GM18861 (cell line): Measurements from ENCODE around the gene TET2.

Experiments used
- ATAC-seq: cut with Tn5 transposase; IDR thresholded peaks from one replicate; pipeline ENCODE4 v1.9.1; 2021; ENCODE audit not compliant: unreplicated experiment

The TET2 gene

DNA sequence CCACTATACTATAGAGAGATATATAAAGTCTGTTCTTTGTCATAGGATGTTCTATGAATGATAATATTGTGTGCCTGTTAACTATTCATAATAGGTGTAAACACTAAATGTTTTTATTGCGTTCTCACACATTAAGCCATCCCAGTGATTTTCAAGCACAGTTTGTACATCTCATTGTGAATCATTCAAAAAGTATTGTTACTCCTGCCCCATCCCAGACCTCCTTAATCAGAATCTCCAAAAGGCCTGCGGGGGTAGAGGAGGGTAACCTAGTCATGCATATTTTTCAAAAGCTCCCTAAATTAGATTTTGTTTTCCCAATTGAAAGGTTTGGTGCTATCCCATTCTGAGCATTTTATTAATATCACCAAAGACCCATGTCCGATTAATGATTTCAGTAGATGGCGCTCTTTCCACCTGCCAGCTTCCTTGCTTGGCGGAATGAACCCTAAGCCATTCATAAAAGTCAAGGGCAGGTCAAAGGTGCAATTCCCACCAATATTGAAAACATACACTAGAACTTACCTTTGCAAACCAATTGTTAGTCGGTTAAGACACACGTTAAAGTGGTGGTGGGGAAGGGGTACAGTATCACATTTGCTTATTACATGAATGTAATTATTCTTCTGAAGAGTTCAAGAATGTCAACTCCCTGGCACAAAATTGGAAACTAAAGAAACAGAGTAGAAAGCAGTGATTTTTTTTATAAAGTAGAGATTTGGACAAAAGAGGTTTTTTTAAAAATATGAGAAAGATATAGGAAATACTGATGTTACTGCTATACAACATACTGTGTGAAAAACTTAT lies 5.8 kb upstream of the TET2 start:
- no peak for ATAC-seq

DNA sequence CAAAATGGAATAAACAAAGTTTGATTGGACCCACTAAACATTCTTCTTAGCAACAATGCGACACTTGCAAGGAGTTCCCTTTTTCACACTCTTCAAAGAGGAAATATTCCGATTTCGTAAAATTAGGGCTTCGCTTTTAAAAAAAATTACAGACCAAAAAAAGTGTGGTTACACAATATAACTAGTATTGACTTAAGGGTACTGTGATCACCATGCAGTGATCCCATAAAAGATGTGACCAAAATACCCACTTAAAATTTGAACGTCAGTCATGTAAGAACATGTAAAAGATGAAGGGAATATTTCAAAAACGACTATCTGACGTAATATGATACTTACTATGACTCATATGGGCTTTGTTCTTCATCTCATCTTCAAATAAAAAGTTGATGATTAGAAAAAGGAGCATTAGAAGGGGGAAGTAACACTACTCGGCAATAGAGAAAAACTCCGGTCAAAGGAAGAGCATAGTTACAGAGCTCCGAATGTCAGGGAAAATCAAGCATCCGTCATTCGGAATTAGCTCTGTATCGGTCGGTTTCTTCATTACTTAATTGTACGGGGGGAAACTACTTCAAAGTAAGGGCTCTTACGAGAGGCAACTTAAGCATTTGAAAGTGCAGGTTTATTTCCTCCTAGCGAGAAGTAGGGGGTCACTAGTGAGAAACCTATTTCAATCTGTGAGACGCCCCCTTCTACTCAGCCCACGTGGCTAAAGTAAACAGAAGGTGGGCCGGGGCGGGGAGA lies 1.3 kb upstream of the TET2 start:
- peak; percentile 23 for ATAC-seq

DNA sequence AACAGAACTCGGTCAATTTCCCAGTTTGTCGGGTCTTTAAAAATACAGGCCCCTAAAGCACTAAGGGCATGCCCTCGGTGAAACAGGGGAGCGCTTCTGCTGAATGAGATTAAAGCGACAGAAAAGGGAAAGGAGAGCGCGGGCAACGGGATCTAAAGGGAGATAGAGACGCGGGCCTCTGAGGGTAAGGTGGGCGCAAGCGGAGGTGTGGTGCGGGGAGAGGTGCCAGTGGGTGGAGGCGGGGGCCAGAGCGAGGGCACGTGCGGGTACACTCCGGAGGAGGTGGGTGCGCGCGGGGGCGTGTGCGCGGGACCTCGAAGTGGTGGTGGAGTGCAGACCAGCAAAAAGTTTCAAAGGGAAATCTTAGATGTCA lies 787 bp upstream of the TET2 start:
- ATAC-seq: peak; percentile 2

DNA sequence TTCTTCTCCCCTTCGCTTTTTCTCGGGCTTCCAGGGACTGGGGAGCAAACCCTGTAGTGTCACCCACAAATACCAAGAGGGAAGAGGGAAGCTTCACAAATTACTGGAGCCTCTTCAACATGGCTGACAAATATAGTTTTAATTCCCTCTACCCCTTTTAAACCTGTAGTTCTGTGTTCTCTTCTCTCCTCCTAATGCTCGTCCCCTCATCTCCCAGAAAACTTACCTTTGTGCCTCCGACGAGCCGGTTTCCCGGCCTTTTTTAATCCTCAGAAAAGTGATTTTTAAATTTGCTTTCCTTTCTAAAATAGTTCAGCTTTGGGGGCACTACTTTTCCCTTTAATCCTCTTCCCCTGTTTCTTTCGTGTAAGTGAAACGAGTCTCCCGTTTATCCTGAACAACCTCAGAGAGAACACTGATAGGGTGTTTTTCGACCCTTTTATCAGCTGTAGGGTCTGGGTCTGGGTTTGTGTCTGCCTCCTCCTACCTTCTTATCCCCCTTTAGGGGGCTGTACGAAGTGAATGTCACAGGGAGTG lies 408 bp downstream of the TET2 start:
- ATAC-seq: no peak

DNA sequence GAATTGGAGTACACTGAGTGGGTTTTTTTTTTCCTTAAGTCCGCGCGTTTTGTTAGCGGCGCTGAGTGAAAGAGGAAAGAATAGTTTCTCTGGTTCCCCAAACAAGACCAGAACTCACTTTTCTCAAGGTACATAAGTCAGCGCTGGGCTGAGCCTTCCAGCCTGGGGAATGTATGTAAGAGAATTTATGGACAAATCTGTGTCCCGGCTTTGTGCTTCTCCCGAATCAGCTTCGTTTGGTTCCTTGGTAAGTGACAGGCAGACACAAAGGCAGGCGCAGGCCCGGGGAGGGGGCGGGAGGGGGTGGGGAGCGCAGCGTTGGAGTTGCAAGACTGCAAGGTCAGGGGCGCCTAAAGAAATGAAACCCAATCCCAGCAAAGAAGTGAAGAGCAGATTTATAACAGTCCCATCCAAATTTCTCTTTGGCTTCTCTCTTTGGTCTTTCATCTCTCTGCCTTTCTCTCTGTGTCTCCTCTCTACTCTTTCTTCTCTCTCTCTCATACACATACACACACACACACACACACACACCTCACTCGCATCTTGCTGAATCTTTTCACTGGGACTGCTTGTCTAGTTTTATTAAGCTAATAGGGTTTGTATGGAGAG lies 981 bp downstream of the TET2 start:
- no peak for ATAC-seq

DNA sequence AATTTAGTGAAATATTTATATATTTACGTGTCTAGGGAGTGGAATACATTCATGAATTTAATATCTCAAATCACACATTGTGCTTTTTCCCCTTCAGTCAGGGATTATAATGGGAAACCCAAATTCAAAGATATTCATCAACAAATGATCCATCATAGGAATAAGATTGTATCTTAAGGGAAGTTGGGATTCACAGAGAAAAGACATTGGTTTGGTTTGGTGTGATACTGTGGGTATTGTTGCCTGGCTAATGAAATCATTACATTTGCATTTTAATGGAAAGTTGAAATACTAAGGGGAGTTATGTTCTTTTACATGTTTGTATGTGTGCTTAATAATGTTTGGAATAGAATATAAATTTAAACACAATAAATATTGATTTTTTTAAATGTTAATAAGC lies 1.7 kb downstream of the TET2 start:
- no peak for ATAC-seq

DNA sequence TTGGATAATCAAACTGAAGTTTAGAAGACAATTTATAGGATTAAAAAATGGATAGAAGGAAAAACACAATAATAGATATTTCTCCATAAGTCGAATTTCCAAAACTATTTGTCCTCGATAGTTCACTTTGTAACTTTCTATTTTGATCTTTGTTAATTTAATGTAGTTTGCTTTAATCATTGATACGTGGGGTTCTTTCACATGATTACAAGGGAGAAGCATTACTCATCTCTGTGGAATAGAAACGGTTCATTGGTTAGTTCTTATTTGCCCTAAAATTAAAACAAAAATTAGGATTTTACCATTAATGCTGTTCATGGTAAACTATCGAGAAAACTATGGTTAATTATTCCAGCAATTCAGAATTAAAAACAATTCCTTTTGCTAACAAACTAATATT lies 2.1 kb downstream of the TET2 start:
- no peak for ATAC-seq

DNA sequence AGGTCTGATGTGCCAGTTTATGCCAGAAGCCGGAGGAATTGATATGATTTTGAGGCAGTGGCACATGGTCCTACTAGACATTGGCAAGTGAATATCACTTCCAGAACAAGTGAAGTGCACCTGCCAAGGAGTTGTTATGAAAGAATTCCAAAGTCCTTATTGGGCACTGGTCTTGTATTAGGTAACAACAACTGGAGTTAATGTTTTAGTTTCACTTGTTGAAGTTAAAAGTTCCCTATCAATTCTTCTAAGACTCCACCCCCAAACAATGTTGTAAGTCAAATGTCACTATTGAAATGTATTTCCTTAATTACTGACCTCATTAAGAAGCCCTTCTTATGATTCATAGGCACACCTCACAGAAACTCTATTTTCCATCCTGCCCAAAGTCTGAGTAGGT lies 3.1 kb downstream of the TET2 start:
- ATAC-seq: no peak

DNA sequence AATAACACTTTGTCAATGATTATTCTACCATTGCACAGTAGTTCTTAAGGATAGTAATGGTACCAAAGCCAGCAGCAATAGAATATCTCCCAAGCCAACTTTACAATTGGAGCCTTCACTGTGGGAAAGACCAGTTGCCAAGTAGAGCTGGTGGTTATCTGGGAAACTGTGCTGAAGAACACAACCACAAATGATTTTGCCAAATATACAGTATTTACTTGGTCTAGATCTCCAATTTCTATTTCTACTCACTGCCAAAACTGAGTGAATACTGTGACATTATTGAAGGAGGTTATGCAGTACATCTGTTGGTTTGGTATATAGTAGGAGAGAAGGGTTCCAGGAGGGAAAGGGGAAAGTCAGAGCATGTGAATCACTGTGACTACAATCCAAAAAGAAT lies 3.8 kb downstream of the TET2 start:
- no peak for ATAC-seq

DNA sequence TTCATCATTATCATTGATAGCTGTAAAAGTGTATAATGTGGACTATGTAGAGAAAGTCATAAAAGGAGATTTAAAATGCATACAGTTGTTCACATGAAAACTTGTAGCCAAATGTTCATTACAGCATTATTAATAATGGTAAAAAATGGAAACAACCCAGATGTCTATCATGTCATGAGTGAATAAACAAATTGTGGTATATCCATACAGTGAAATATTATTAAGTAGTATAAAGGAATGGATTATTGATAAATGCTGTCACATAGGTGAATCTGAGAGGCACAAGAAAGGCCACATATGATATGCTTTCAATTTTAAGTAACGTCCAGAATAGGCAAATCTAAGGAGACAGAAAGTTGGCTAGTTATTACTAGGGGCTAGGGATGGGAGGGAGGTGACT lies 7.1 kb downstream of the TET2 start:
- ATAC-seq: no peak

DNA sequence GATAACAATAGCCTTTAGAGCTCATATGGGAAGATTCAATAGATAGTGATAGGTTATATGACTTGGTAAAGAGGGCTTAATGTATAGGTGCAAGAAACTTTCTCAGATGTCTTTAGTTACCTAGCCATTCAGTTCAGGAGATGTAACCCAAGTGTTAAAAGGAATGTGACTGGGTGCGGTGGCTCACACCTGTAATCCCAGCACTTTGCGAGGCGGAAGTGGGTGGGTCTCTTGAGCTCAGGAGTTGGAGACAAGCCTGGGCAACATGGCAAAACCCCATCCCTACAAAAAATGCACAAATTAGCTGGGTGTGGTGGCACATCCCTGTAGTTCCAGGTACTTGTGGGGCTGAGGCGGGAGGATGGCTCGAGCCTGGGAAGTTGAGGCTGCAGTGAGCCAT lies 7.9 kb downstream of the TET2 start:
- no peak for ATAC-seq

DNA sequence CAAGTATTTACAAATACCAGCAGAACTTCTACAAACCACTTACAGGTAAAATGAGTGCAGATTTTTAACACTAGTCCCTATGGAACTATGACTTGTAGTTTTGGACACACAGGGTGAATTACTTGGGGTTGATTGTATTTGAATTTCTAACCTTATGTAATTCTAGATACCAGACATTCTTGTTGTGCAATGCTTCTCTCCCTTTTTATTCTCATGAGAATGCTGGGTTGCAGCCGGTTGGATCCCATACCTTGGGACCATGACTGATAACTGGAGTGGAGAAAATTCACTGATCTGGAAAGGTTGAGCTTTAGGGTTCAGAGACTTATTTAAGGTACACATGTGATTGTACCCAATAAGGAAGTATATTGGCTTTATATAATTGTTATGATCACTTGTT lies 8.8 kb downstream of the TET2 start:
- no peak for ATAC-seq

DNA sequence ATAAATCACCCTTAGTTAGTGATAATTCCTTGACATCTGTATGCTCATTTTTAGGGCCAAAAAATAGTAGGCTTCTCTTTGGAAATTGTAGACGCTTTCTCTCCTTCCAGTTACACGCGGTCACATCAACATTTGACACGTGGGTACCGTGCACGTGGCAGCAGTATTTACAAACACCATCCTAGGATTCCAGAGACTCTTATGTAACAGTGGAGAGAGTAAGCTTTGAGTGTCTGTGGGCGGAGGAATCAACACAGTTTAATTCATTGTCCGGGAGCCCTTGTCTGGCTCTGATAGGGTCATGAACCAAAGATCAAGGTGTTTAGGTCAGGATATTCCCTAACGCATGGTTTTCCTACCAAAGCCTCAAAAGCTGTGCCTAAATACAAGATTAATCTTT lies 12.2 kb downstream of the TET2 start:
- ATAC-seq: no peak

DNA sequence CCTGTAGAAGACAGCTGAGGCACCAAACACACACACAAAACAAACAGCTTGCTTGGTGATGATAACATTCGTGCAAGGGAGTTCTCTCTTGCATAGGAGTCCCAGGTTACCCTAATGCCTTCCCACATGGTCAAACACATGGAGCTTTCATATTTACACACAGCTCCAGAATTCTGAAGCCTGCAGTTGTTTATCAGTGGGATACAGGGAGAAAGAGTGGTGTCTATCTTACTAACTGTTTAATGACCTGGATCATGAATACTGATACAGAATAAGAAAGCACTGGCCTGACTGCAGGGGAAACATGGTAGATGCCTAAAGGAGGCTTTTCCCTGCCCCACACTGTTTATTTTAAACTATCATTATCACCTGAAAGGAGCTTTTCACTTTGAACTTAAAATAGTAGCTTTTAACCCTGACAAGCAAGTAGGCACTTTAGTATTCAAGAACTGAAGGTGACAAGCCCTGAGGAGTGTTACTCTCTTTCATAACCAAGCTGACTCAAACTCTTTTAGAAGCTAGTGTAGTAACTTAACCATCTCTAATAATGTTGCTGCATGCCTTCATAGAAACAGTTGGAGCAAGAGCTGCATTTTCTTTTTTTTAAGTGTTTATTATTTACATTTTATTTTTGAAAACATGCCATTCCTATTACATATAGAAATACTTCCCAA lies 15.6 kb downstream of the TET2 start:
- ATAC-seq: no peak

DNA sequence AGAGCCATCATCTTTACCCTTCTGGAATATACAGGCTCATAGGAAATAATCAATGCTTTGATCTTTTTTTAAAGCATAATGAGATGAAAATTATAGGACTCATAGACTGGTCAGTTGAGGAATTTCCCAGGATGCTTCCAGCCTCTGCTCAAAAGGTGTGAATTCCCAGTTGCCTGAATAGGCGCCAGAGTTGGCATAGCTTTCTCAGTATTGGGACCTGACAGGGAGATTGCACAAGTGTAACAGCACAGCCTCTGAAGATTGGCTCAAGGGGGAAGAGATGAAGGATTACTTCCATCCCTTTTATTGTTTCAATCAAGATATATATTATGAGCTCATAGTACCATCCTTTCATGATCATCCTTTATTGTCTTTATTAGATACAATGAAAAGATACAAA lies 17.9 kb downstream of the TET2 start:
- ATAC-seq: no peak

DNA sequence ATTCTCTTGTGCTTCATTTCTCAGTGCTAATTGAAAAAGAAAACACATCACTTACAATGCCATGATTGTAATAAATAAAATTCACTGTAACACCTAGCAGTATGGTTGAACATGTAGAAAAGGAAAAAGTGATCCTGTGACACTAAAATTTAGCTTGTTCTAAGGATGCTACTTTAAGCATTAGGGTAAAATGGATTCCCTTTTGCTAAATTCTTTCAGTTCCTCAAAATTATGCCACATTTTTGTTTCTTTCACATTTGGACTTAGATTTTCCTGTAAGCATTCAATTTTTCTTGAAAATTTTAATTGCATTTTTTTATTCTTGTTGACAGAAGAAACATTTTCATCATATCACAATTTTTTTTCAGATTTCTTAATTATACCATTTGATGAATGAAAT lies 19.4 kb downstream of the TET2 start:
- no peak for ATAC-seq

DNA sequence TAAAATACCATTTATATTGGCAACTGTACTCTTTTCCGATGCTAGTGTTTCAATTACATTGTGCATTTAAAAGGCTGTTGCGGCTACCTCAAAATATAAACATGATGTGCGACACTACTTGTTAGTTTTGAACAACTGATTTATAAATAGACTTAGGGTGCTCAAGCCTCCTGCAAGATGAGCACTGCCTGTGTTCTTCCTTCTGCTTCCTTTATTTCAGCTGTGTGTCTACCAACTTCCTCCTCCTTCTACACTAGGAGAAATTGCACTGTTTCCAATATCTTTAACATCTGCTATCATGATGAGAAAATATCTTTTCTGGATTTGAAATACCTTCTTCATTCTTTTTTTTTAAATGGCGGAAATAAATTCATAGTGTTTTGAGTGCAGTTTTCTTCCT lies 24.0 kb downstream of the TET2 start:
- no peak for ATAC-seq

DNA sequence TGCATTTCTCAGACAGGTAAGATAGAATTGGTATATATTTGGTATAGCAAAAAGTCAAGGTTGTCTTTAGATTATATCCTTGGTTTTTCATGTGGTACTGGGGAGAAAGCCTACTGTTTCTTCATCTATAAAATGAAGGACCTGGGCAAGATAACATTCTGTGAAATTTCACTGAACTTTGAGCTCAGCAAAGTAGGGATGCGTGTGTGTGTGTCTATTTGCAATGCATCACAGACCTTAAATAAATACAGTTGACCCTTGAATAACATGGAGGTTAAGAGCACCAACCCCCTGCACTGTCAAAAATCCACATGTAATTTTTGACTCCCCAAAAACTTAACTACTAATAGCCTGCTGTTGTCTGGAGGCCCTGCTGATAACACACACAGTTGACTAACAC lies 25.2 kb downstream of the TET2 start:
- ATAC-seq: no peak

DNA sequence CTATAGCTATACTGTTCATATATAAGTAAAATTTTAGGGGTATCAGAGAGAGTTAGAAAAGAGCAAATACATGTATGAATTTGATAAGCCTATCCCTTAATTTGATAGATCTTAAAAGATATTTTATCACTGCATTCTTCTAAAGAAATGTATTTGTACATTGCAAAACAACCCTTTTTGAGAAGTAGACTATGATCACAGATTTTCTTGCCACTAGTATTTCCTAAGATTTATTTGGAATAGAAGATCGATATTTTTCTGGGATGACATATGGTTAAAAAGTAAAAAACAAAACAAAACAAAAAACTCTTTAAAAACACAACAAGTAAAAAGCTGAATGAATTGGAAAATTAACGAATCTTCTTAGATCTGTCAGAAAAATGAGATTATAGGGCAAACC lies 27.4 kb downstream of the TET2 start:
- ATAC-seq: no peak

DNA sequence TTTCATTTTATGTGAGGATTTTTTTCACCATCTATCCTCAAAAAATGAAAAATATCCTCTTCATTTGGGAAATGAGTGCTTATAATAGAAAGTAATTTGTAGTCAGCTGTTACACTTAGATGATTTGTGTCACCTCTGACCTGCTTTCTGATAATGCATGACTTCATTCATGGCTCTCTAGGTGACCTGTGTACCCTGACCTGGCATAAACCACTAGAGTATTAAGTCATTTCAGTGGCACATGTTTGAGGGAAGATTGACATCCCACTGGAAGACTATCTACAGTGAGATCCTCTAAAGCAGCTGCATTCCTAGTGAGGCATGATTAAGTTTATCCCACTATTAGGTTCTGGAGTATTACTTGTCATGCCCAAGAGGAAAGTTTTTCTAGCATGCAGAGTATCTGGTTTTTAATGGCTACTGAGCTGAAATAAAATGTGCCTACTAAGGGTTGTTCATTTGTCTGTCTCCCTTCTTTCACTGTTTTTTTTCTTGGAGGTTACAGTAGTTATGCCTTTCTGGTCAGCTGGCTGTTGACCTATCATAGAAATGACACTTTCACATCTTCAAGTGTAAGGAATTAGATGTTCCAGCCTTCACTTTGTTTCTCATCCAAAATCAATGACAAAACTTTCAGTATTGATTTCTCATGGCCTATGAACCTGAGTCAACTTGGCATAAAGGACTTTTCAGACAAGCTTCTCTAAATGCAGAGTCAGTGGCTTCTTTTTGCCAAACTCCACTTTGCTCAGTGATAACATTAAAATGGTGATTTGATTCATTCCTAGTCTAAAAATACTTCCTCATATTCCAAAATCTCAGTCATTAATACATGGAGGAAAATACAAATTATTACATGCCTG lies 33.1 kb downstream of the TET2 start:
- no peak for ATAC-seq

DNA sequence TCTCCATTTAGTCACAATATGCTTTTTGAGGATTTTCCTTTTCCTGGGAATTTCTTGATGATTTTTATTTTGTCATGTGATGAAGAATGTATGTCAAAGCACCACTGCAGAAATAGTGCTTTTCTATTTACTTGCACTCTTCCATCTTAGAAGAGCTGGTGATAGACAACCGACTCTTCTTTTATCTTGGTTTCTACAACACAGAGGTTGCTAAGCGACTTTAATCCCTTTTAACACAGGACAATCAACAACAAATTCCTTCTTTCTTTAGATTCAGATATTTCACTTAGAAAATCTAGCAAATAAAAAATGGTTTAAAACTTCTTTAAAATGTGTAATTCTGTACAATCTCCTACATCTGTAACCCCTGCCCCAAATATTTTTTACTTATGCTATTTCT lies 34.6 kb downstream of the TET2 start:
- ATAC-seq: no peak
